Mesendoderm (in vitro differentiated cells): ENCODE data around the gene SLC7A7.

Source experiments
- DNase-seq: peaks from one replicate; pipeline ENCODE4 v3.0.0; 2013
- H2AK5ac ChIP-seq: 2 replicates; pipeline ENCODE4 v1.6.1; 2013; ENCODE audit warnings: low read length, inconsistent platforms
- H2BK120ac ChIP-seq: 2 replicates; pipeline ENCODE4 v1.6.1; 2013; ENCODE audit warnings: low read depth, mild to moderate bottlenecking, low read length, moderate library complexity, mixed read lengths
- H2BK15ac ChIP-seq: replicated peaks from 2 replicates; pipeline ENCODE4 v1.6.1; 2013; ENCODE audit warnings: low read depth, mild to moderate bottlenecking, moderate library complexity
- H2BK5ac ChIP-seq: 2 replicates; pipeline ENCODE4 v1.6.1; 2013; ENCODE audit warnings: low read length, inconsistent platforms
- H3K18ac ChIP-seq: 2 replicates; pipeline ENCODE4 v1.6.1; 2013; ENCODE audit warnings: mild to moderate bottlenecking, low read length, mixed read lengths
- H3K23ac ChIP-seq: one replicate; pipeline ENCODE4 v1.6.1; 2013; ENCODE audit warnings: low read length
- H3K27ac ChIP-seq: 2 replicates; pipeline ENCODE4 v1.5.1; 2013; ENCODE audit warnings: low read depth, mild to moderate bottlenecking, inconsistent platforms, low read length, moderate library complexity
- H3K27me3 ChIP-seq: 2 replicates; pipeline ENCODE4 v1.6.1; 2013; ENCODE audit warnings: low read length, control low read depth, mild to moderate bottlenecking, inconsistent platforms; ENCODE audit not compliant: insufficient read depth, poor library complexity
- H3K36me3 ChIP-seq: 2 replicates; pipeline ENCODE4 v1.6.1; 2013; ENCODE audit warnings: low read length, inconsistent platforms; ENCODE audit not compliant: control insufficient read depth, insufficient read depth
- H3K4ac ChIP-seq: one replicate; pipeline ENCODE4 v1.6.1; 2013; ENCODE audit warnings: low read depth, mild to moderate bottlenecking, low read length, moderate library complexity
- H3K4me1 ChIP-seq: 2 replicates; pipeline ENCODE4 v1.6.1; 2013; ENCODE audit warnings: low read depth, low read length, inconsistent platforms; ENCODE audit not compliant: control insufficient read depth
- H3K4me2 ChIP-seq: 2 replicates; pipeline ENCODE4 v1.6.1; 2013; ENCODE audit warnings: low read length
- H3K4me3 ChIP-seq: 2 replicates; pipeline ENCODE4 v1.5.1; 2013; ENCODE audit warnings: mild to moderate bottlenecking, low read length
- H3K56ac ChIP-seq: one replicate; pipeline ENCODE4 v1.6.1; 2013; ENCODE audit warnings: low read length
- H3K79me1 ChIP-seq: 2 replicates; pipeline ENCODE4 v1.6.1; 2013; ENCODE audit warnings: low read length, inconsistent platforms
- H3K79me2 ChIP-seq: 2 replicates; pipeline ENCODE4 v1.6.1; 2013; ENCODE audit warnings: mild to moderate bottlenecking, low read length; ENCODE audit not compliant: control insufficient read depth, insufficient read depth
- H3K9ac ChIP-seq: 2 replicates; pipeline ENCODE4 v1.6.1; 2013; ENCODE audit warnings: low read length, inconsistent platforms
- H4K5ac ChIP-seq: one replicate; pipeline ENCODE4 v1.6.1; 2013; ENCODE audit warnings: low read length
- H4K8ac ChIP-seq: one replicate; pipeline ENCODE4 v1.6.1; 2013; ENCODE audit warnings: low read depth, mild to moderate bottlenecking, control low read depth, low read length, moderate library complexity
- WGBS: extraction: QIAGEN DNeasy Blood & Tissue Kit; methylation state at CpG from one replicate; pipeline ENCODE4 v1.1.7; 2013; ENCODE audit warnings: low lambda C conversion rate, missing lambda C conversion rate; ENCODE audit not compliant: insufficient coverage; ENCODE audit errors: extremely low coverage; 5-methylcytosine and 5-hydroxymethylcytosine counted together

Gene SLC7A7

DNA sequence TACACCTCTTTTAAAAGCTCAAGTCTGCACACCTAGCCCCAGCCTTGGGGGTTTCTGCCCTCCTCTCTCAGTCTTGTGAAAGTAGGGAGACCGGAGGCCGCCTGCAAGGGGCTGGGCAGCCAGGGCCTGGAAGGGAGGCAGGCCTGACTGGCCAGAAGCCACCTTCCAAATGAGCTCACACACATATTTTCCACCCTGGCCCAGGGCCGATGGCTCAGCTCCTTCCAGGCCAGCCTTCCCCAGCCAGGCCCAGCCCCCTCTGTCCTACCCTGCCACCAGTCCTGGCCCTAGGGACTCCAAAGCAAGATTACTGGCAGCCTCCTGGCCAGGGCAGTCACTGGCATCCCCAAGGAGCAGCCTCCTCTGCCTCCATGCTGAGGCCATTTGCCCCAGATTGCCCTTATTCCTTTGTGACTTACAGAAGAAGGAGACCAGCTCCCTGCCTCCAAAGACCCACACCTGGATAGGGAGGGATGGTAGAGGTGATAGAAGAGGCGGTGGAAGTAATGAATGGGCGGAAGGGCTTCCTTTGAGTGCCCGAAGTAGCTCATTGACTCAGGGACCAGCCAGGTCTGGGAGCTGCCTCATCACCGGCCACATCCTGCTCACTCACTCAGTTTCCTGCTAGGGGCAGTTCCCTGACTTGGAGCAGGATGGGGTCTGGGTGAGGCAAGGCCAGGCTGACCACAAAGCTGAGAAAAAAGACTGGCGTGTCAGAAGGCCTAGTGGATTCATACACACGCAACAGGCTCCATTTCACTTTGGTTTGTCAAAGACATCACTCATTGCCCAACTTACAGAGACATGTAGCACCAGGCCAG lies 35.9 kb upstream of the SLC7A7 start:
- no CpG with 5 or more reads among the region's 9 CpGs for WGBS
- H3K27ac ChIP-seq: no peak overlapping the region
- no peaks in the 10 kb centered on the region for H3K79me1 ChIP-seq
- H3K36me3 ChIP-seq: no peaks in the 10 kb centered on the region
- peaks cover 2% of the 10 kb centered on the region for H3K4me1 ChIP-seq
- H3K79me2 ChIP-seq: no peaks in the 10 kb centered on the region
- H3K56ac ChIP-seq: peak overlapping the region; percentile 62
- H3K4me2 ChIP-seq: no peak overlapping the region
- no peak overlapping the region for H3K18ac ChIP-seq
- no peak overlapping the region for H2BK5ac ChIP-seq
- no peak overlapping the region for H3K4me3 ChIP-seq
- H3K9ac ChIP-seq: no peak overlapping the region
- peak; percentile 57 for DNase-seq
- no peak overlapping the region for H3K4ac ChIP-seq
- no peak overlapping the region for H2BK15ac ChIP-seq
- H4K8ac ChIP-seq: no peak overlapping the region
- no peaks in the 10 kb centered on the region for H3K27me3 ChIP-seq
- no peak overlapping the region for H2AK5ac ChIP-seq
- no peak overlapping the region for H2BK120ac ChIP-seq
- no peak overlapping the region for H3K23ac ChIP-seq
- no peak overlapping the region for H4K5ac ChIP-seq

DNA sequence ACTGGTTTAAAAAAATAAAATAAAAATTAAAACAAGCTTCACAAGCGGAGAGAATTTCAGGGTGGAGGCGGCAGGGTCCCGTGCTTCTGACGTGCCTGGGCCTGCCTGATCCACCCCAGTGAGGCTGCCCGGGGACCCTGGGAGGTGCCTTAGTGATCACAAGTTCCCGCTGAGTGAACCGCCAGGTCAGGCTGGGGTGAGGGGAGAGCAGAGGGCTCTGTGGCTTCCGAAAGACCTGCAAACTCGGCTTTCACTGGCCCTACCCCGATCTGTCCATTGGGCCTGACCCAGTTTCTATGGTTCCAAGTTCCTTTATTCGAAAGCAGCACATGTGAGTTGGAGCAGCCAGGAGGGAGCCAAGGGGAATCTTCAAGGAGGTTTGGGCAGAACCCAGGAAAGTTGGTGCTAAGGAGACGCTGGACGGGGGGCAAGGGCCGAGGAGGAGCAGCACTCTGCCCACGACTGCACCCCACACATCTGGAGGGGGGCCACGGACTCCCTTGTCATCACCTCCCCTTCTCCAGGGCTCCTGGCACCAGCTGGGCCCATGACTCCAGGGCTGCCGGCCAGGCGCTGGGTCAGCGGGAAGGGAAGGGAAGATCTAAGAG lies 34.1 kb upstream of the SLC7A7 start:
- Histone ChIP-seq H3K18ac (no peak overlapping the region), H2AK5ac (peak overlapping the region; percentile 60), H3K56ac (peak overlapping the region; percentile 43), H3K4me1 (peaks cover 2% of the 10 kb centered on the region), H3K23ac (no peak overlapping the region), H3K27ac (no peak overlapping the region), H3K79me1 (no peaks in the 10 kb centered on the region), H3K4ac (no peak overlapping the region), H3K36me3 (peaks cover 11% of the 10 kb centered on the region), H2BK120ac (no peak overlapping the region), H3K79me2 (no peaks in the 10 kb centered on the region), H3K4me3 (no peak overlapping the region), H3K27me3 (no peaks in the 10 kb centered on the region), H3K4me2 (no peak overlapping the region), H4K8ac (no peak overlapping the region), H3K9ac (no peak overlapping the region), H2BK5ac (no peak overlapping the region), H4K5ac (no peak overlapping the region), H2BK15ac (no peak overlapping the region)
- WGBS: no CpG with 5 or more reads among the region's 19 CpGs
- DNase-seq: no peak

DNA sequence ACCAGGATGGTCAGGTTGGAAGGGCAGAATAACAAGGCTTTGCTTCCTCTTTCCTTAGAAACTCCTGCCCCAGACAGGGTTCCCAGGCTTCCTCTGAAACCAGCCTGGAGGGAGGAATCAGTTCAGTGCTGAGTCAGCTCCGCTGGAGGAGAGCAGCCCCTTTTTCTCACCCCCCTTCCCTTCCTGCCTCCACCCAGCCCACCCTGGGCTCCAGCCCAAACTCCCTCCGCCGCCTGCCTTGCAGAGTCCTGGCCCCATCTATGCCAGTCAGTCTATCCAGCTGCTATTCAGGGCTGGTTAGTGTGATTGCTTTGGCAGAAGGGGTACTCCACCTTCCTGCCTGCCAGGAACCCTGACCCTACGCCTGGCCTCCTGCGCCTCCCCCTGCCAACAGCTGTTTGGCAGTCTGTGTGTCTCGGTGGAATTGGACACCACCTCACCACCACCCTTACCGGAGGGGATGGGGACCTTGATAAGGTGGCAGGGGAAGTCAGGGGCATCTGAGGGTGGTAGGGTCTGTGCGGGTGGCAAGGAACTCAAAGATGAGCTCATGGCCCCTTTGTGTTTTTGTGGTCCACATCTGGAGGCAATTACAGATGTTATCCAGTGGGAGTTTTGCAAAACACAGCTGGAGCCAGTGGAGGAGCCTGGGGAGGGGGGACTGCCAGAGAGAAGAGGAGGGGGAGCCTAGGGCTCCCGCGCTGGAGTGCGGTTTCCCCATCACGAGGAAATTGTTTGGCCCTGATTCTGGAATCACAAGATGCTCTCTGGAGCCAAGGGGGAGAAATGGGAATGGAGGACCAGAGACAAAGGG lies 33.3 kb upstream of the SLC7A7 start:
- Histone ChIP-seq H2BK120ac (no peak overlapping the region), H3K9ac (peak overlapping the region; percentile 45), H3K23ac (no peak overlapping the region), H2BK15ac (no peak overlapping the region), H3K79me2 (no peaks in the 10 kb centered on the region), H2AK5ac (no peak overlapping the region), H4K8ac (no peak overlapping the region), H4K5ac (no peak overlapping the region), H3K4me3 (no peak overlapping the region), H3K27me3 (no peaks in the 10 kb centered on the region), H2BK5ac (no peak overlapping the region), H3K56ac (peak overlapping the region; percentile 76), H3K4me2 (no peak overlapping the region), H3K79me1 (no peaks in the 10 kb centered on the region), H3K4ac (no peak overlapping the region), H3K27ac (peak overlapping the region; percentile 37), H3K36me3 (peaks cover 12% of the 10 kb centered on the region), H3K18ac (no peak overlapping the region), H3K4me1 (peaks cover 2% of the 10 kb centered on the region)
- DNase-seq: peak; percentile 68
- WGBS: no CpG with 5 or more reads among the region's 12 CpGs

DNA sequence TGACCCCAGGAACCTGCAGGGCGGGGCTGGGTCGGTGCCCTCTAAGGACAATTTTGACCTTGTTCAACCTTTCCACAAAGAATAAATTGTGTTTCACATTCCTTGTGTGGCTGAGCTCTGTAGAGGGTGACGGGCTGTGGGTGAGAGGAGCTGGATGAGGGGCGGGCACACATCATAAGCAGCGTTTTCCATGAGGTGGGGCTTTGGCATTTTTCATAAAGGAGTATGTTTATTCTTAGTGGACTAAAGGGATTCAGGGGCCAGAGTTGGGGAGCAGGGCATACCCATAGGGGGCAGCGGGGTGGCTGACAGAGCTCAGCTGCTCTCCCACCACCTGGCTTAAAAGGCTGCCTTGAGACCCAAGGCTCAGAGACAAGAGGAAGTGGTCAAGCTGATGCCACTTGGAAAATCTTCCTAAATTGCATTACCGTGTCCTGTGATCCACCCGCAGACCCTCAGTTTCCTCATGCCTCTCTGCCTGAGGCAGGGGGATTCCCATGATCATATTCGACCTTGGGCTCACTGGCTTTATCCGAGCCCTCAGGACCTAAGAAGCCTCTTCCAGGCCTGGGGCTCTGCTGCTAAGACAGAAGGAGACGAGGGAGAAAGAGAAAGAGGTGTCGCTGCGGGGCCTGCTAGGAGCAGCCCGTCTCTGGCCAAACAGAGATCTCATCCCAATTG lies 32.6 kb upstream of the SLC7A7 start:
- H3K27me3 ChIP-seq: no peaks in the 10 kb centered on the region
- H3K36me3 ChIP-seq: peaks cover 18% of the 10 kb centered on the region
- H3K4me1 ChIP-seq: peaks cover 2% of the 10 kb centered on the region
- no peak overlapping the region for H3K4me3 ChIP-seq
- no peak overlapping the region for H3K18ac ChIP-seq
- no peaks in the 10 kb centered on the region for H3K79me2 ChIP-seq
- H2BK5ac ChIP-seq: no peak overlapping the region
- peak overlapping the region; percentile 17 for H3K56ac ChIP-seq
- H2AK5ac ChIP-seq: no peak overlapping the region
- H2BK15ac ChIP-seq: no peak overlapping the region
- no peak overlapping the region for H3K4ac ChIP-seq
- no peak overlapping the region for H2BK120ac ChIP-seq
- H3K27ac ChIP-seq: peak overlapping the region; percentile 37
- no CpG with 5 or more reads among the region's 14 CpGs for WGBS
- no peak for DNase-seq
- H3K4me2 ChIP-seq: no peak overlapping the region
- H3K23ac ChIP-seq: no peak overlapping the region
- H4K8ac ChIP-seq: no peak overlapping the region
- H4K5ac ChIP-seq: no peak overlapping the region
- H3K9ac ChIP-seq: peak overlapping the region; percentile 9
- peaks cover 1% of the 10 kb centered on the region for H3K79me1 ChIP-seq

DNA sequence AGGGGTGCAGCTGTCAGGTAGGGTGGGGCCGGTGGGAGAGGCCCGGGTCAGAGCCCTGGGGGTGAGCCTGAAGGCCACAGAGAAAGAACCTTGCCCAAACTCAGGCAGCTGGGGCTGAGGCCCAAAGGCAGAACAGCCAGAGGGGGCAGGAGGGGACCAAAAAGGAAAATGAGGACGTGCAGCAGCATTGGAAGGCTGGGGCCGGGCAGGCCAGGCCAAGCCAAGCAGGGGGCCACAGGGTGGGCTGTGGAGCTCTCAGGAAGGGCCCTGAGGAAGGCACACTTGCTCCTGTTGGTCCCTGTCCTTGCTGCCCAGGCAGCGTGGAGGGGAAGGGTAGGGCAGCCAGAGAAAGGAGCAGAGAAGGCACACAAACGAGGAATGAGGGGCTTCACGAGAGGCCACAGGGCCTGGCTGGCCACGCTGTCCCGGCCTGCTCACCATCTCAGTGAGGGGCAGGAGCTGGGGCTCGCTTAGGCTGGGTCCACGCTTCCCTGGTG lies 31.6 kb upstream of the SLC7A7 start:
- Histone ChIP-seq H3K4me1 (peaks cover 2% of the 10 kb centered on the region), H2BK15ac (no peak overlapping the region), H4K5ac (no peak overlapping the region), H2AK5ac (no peak overlapping the region), H2BK120ac (no peak overlapping the region), H2BK5ac (no peak overlapping the region), H3K79me1 (peaks cover 6% of the 10 kb centered on the region), H3K4ac (no peak overlapping the region), H3K23ac (no peak overlapping the region), H3K27ac (no peak overlapping the region), H3K79me2 (no peaks in the 10 kb centered on the region), H3K56ac (no peak overlapping the region), H3K9ac (no peak overlapping the region), H4K8ac (no peak overlapping the region), H3K27me3 (no peaks in the 10 kb centered on the region), H3K36me3 (peaks cover 26% of the 10 kb centered on the region), H3K4me3 (no peak overlapping the region), H3K4me2 (no peak overlapping the region), H3K18ac (no peak overlapping the region)
- no peak for DNase-seq
- WGBS: no CpG with 5 or more reads among the region's 11 CpGs
